Measurements from ENCODE around the gene C4BPA.
A peak's percentile ranks its signal among the peaks of the same experiment; 100 is the strongest.

Gene C4BPA

DNA sequence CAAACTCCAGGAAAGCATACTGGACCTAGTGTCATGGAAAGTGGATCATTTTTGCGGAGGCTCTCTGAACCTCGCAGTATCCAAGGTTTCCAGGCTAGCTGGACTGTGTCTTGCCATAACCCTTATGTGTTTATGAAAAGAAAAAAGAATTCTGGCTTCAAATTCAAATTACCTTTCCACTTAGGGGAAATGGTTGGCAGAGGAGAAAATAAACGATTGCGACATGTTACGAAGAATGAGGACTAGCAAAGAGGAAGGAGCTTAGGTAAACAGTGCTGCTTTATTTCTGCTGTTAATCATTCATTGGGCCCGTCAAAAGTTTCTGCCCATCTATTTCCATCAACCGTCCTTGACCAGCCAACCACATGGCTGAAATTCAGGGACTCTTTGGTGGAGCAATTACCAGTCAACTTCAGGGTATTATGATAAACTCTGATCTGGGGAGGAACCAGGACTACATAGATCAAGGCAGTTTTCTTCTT is at the start of gene C4BPA:
TSS of gene C4BPA (plus strand) at position 342 of the 482 bp plus-strand sequence. CDS start 8,793 bp downstream, outside the sequence.
- H3K27ac ChIP-seq = no peak within 1 kb of the TSS
- TF ChIP-seq, protein P1, sequence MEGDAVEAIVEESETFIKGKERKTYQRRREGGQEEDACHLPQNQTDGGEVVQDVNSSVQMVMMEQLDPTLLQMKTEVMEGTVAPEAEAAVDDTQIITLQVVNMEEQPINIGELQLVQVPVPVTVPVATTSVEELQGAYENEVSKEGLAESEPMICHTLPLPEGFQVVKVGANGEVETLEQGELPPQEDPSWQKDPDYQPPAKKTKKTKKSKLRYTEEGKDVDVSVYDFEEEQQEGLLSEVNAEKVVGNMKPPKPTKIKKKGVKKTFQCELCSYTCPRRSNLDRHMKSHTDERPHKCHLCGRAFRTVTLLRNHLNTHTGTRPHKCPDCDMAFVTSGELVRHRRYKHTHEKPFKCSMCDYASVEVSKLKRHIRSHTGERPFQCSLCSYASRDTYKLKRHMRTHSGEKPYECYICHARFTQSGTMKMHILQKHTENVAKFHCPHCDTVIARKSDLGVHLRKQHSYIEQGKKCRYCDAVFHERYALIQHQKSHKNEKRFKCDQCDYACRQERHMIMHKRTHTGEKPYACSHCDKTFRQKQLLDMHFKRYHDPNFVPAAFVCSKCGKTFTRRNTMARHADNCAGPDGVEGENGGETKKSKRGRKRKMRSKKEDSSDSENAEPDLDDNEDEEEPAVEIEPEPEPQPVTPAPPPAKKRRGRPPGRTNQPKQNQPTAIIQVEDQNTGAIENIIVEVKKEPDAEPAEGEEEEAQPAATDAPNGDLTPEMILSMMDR (conservative IDR thresholded peaks at IDR 0.05) = no peak

- peak overlapping the region; percentile 95; the same call in 1 of the 2 replicates for H3K27ac ChIP-seq
- TF ChIP-seq, protein P1 (conservative IDR thresholded peaks at IDR 0.05) = no peak
These were observed 49.5 kb upstream of the C4BPA start for GRCh38 chr1:207054491-207054890.

DNA sequence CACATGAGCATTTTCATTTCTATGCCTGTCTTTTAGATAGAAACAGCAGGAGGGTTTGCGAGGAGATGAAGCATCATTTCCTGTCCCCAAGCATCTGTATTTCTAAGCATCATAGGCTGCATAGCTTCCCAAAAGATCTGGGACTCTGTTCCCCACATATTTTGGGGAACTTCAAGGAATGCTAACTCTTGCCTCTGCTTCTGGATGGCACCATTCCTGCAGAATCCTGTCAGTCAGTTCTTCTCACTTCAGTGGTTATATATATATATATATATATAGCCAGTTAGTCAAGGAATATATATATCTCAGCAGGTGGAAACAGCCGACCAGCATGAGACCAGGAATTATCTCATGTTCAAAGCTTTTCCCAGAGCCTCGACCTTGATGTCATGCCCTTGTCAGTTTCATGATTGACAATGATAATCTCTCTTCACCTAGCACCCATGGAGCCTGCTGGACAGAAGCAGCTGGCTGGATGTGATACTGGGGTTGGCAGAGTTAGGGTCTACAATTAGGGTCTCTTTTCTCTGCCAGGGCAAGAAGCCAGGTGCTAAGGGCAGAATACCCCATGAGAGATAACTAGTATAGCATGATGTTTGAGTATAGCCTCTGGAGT is 48.5 kb upstream of the C4BPA start:
- no peak overlapping the region for H3K27ac ChIP-seq
- TF ChIP-seq, protein P1 (conservative IDR thresholded peaks at IDR 0.05) = no peak

DNA sequence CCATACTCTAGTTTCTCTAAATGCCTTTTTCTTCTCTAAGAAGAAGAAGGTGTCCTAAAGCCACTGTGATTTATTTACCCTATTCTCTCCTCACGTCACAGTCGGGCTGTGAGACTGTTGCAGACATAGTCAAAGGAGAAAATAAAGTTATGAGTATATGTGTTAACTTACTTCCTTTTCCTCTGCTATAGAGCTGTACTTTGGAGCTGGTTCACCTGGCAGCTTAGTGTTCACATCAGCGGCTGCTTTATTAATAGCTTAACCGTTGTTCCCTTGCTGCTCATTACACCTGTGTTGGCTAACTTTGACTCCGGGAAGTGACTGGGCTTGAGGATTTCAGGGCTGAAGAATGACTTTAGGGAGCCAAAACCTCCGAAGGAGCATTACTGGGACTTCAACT is 47.4 kb upstream of the C4BPA start:
- H3K27ac ChIP-seq = no peak overlapping the region
- TF ChIP-seq, protein P1 (conservative IDR thresholded peaks at IDR 0.05) = no peak

DNA sequence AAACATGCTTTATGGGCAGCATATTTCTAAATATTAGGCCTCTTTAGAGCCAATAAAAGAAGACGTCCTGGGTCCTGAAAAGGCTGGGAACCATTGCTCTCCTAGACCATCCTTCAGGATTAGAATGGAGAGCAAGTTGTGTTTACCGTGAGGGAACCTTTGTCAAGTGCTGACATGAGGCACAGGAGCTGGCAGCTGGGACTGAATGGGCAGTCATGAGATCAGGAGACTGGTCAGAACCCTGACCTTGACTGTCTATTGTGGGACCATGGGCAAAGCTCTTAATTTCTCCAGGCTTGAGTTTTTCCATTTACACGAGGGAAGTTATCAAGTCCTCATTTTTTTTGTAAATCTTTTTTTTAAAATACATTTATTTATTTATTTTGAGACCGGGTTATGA is 45.8 kb upstream of the C4BPA start:
- no peak overlapping the region for H3K27ac ChIP-seq
- TF ChIP-seq, protein P1 (conservative IDR thresholded peaks at IDR 0.05) = no peak

DNA sequence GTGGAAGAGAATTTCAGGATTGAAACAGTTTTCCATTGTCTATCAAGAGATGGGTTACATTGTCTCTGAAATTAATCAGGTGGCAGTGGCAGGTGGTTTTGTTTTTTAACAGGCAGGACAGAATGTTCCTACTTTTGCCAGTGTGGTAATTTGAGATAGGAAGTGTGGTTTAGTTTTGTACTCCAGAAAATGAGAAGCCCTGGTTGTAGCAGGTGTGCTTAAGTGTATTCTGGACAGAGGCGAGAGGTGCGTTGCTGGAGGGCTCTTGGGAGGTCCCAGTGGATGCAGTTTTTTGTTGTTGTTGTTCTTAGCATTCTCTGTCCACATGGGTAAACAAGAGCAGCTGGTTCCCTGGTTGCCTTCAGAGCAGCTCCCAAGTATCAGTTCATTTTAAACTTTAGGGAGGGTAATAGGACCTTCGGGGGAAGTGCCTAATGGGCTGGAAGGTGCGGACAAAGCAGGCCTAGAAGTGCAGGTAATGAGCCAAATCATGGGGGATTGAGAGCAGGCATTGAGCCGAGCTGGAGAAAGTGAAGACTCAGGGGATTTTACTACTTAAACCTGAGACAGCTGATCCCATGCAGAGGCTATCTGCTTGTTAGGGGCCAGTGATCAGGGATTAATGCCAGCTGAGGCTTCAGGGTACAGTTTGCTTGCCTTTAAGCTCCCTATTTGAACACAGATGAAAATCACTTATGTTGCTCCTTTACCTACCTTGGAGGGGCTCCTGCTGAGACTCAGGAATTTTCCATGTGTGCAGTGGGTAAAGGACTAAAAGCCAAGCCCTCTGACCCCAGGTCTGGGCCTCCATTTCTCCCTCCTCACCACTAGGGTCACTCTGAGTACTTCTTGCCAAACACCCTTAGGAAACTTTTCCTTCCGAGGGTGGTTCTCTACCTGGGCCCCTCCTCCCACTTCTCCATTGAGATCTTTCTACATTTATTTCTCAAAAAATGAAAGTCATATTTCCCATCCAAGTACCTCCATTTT is 44.9 kb upstream of the C4BPA start:
- TF ChIP-seq, protein P1 (conservative IDR thresholded peaks at IDR 0.05) = no peak
- H3K27ac ChIP-seq = no peak overlapping the region

DNA sequence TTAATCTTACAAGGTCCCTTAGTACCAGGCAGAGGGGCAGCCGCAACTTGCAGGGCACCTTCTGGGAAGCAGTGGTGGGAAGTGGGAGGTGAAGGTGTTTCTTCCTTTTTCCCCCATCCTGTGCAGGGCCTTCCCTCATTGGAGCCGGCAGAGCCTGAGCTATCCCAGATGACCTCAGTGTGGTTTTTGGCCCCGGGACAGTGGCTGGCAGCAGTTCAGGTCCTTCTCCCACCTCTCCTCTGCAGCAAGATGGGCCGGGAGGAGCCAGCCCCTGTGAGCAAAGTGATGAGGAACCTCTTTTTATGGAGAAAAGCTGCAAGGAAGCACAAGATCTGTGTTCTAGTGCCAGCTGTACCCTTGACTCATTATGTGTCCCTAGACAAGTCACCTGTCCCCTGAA is 44.2 kb upstream of the C4BPA start:
- no peak overlapping the region for H3K27ac ChIP-seq
- TF ChIP-seq, protein P1 (conservative IDR thresholded peaks at IDR 0.05) = no peak

All from VCaP (cell line).